ENCODE data around the gene SART3. TPM values are rescaled to one million over a fixed set of nuclear protein-coding genes. Genes with fewer than 3 reads are reported as not detected.

The SART3 gene
- total RNA-seq, 2 donors from 2014 or later, result 54.1 to 112 TPM

DNA sequence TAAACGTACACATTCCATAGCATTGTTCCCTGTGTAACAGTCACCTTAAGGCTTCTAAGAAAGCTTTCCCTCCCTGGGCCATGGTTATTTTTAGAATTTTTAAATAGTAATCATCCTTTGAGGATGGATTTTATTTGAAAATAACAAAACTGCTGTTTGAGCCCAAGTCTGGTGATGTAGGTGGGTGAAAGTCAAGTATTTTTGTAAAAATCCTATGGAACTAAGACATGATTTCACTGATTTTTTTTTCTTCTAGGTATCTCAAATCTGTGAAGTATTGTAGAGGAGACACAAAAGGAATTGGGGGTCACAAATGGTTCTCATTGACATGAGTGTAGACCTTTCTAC lies 2.8 kb upstream of the SART3 start:
- H3K27me3 ChIP-seq (replicated peaks; ENCODE audit: insufficient read depth), result no peaks in the 10 kb centered on the region
- H3K36me3 ChIP-seq, result peaks cover 0 to 10% of the 10 kb centered on the region in 2 donors
- no peaks in the 10 kb centered on the region for H3K9me3 ChIP-seq
- no peaks in the 10 kb centered on the region for H3K4me1 ChIP-seq (replicated peaks)
- DNase-seq (ENCODE audit: low spot score), result no peak
- H3K4me3 ChIP-seq, result peak overlapping the region in 1 of 2 donors; percentile 89
- WGBS, result 6% methylated on average over 1 of the region's 1 CpG
- TF ChIP-seq, protein P1, sequence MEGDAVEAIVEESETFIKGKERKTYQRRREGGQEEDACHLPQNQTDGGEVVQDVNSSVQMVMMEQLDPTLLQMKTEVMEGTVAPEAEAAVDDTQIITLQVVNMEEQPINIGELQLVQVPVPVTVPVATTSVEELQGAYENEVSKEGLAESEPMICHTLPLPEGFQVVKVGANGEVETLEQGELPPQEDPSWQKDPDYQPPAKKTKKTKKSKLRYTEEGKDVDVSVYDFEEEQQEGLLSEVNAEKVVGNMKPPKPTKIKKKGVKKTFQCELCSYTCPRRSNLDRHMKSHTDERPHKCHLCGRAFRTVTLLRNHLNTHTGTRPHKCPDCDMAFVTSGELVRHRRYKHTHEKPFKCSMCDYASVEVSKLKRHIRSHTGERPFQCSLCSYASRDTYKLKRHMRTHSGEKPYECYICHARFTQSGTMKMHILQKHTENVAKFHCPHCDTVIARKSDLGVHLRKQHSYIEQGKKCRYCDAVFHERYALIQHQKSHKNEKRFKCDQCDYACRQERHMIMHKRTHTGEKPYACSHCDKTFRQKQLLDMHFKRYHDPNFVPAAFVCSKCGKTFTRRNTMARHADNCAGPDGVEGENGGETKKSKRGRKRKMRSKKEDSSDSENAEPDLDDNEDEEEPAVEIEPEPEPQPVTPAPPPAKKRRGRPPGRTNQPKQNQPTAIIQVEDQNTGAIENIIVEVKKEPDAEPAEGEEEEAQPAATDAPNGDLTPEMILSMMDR (IDR thresholded peaks at IDR 0.05), result peak in 1 of 4 experiments; percentile 11
- TF ChIP-seq POLR2AphosphoS5 (IDR thresholded peaks at IDR 0.05), result no peak
- H3K27ac ChIP-seq, result no peak overlapping the region
- intact Hi-C loops (cut with DNase I), result loop anchor here (2.0 to 5.0 kb wide), 4 partner anchors 55 to 529 kb away; partner anchors contain the start of genes ALKBH2 and SSH1

DNA sequence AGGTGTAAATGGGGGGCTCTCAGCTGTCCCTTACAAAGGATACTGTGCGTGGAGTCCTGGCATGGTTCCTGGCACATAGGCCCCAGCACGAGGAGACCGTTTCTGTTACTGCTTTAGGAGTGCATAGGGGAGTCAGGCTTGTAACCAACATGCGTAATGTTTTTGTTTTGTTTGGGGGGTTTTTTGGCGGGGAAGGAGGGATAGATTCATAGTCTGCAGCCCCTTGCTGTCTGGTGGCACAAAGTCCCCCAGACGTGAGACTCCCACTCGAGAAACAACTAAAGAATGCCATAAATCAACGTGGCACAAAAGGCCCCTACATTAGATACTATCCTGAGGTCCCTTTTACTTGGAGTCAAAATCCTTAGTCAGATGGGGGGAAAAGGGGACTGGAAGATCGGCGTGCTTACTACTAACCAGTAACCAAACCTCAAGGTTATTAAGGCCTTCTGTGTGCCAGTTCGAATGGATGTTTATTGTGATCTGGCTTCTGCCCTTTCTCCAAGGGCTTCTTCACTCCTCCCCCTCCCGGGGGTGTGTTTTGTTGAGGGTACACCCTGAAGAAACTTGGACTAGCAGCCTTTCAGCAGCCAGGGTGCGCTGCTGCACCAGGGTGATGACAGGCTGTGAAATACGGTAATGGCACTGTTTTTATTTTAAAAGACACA lies 2.3 kb upstream of the SART3 start:
- peak overlapping the region; percentile 89 to 97 for H3K4me3 ChIP-seq
- H3K4me1 ChIP-seq (replicated peaks), result no peaks in the 10 kb centered on the region
- H3K36me3 ChIP-seq, result peaks cover 0 to 5% of the 10 kb centered on the region in 2 donors
- no peaks in the 10 kb centered on the region for H3K27me3 ChIP-seq (replicated peaks; ENCODE audit: insufficient read depth)
- intact Hi-C loops (cut with DNase I), result loop anchor here (2.0 to 5.0 kb wide), 3 partner anchors 240 to 529 kb away; partner anchors contain the start of genes ALKBH2 and SSH1
- H3K27ac ChIP-seq, result peak overlapping the region; percentile 87 to 88
- H3K9me3 ChIP-seq, result no peaks in the 10 kb centered on the region
- DNase-seq (ENCODE audit: low spot score), result peak; percentile 76
- TF ChIP-seq POLR2A (IDR thresholded peaks at IDR 0.05), result no peak
- peak; percentile 70 for TF ChIP-seq POLR2AphosphoS5 (IDR thresholded peaks at IDR 0.05)
- TF ChIP-seq, protein P1 (IDR thresholded peaks at IDR 0.05), result peak; percentile 67 to 89 (median 86)
- 1% methylated on average over 14 of the region's 14 CpGs for WGBS

DNA sequence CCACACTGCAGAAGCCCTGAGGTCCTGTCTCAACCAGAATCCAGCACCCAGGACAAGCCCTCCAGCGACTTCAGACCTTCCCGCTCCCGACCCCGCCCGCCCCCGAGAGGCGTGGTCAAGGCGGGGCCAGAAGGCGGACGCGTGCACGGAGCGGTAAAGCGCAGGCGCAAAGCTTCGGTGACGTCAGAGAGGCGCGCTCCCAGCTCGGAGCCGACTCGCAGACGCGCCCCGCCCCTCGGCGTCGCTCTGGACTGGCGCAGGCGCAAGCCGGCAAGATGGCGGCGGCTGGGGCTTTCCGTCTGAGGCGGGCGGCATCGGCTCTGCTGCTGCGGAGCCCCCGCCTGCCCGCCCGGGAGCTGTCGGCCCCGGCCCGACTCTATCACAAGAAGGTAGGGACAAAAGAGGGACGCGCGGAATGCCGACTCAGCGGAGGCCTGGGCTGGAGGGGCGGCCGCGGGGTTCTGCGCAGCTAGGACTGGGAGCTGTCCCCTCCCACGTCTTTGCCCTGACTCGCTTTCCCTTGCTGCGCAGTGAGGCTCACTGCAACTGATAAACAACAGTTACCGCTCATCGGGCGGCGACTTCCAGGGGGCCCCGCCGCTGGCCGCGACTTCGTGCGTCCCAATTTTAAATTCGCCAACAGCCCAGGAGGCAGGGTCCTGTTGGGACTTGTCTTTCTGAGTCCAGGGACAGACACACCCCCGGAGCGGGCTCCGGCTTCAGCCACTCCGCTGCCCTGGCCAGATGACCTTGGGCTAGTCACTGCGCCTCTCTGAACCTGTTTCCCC lies 1.6 kb upstream of the SART3 start, which contains the start of gene ISCU:
Gene ISCU, plus strand, starts transcription at position 249 of the 788 bp plus-strand sequence. Its CDS starts 27 bp downstream, at position 276.
- Histone ChIP-seq H3K27ac (peak within 1 kb of the TSS; percentile 88), H3K4me3 (peak within 1 kb of the TSS; percentile 89 to 97), H3K36me3 (no peaks in the 10 kb centered on the region), H3K4me1 (replicated peaks) (no peaks in the 10 kb centered on the region), H3K27me3 (replicated peaks; ENCODE audit: insufficient read depth) (no peaks in the 10 kb centered on the region), H3K9me3 (no peaks in the 10 kb centered on the region)
- TF ChIP-seq POLR2A (IDR thresholded peaks at IDR 0.05), result peak; percentile 93
- TF ChIP-seq POLR2AphosphoS5 (IDR thresholded peaks at IDR 0.05), result peak; percentile 98
- TF ChIP-seq, protein P1 (IDR thresholded peaks at IDR 0.05), result no peak
- intact Hi-C loops (cut with DNase I), result loop anchor here (2.0 to 5.0 kb wide), 3 partner anchors 240 to 530 kb away; partner anchors contain the start of genes ALKBH2 and SSH1
- WGBS, result under 1% methylated on average over 44 of the region's 72 CpGs
- DNase-seq (ENCODE audit: low spot score), result peak; percentile 95

DNA sequence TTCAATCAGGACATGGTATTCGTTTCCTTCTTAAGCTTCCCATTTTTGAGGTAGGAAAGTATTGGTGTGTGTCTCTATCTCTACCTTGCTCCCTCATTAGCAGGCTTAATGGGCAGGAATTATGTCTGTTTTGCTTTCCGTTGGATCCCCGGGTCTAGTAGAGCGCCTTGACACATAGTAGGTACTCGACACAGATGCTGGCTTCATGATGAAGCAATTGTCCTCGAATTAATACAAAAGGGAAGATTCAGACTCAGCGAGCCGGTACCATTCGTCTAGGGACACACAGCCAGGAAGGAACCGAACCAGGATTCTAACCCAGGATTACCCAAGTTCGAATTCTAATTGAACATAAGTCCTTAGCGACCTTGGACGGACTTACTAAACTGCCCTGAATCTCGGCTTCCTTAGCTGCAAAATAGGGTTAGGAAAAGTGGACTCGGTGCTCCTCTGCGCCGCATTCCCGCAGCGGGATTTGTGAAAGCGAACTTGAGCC lies 927 bp upstream of the SART3 start:
- Histone ChIP-seq H3K27ac (peak overlapping the region; percentile 88), H3K9me3 (no peaks in the 10 kb centered on the region), H3K4me1 (replicated peaks) (no peaks in the 10 kb centered on the region), H3K36me3 (no peaks in the 10 kb centered on the region), H3K27me3 (replicated peaks; ENCODE audit: insufficient read depth) (no peaks in the 10 kb centered on the region), H3K4me3 (peak overlapping the region; percentile 89 to 97)
- DNase-seq (ENCODE audit: low spot score), result no peak
- intact Hi-C loops (cut with DNase I), result loop anchor here (2.0 to 5.0 kb wide), 3 partner anchors 241 to 530 kb away; partner anchors contain the start of genes ALKBH2 and SSH1
- TF ChIP-seq POLR2AphosphoS5 (IDR thresholded peaks at IDR 0.05) (no peak), POLR2A (IDR thresholded peaks at IDR 0.05) (no peak)
- TF ChIP-seq, protein P1 (IDR thresholded peaks at IDR 0.05), result no peak
- WGBS, result under 1% methylated on average over 20 of the region's 20 CpGs

Measured in prostate gland (tissue), 2 donors.